PC-3 (cell line): Measurements from ENCODE around the gene CFAP97D2.

Source experiments
- EZH2 ChIP-seq: fragments of 300-600 bp; sonication (generic); IDR thresholded peaks from one replicate; pipeline ENCODE4 v1.6.1; 2017; ENCODE audit warnings: antibody characterized with exemption, mild to moderate bottlenecking, low read length; ENCODE audit not compliant: unreplicated experiment
- EZH2phosphoT487 ChIP-seq: fragments of 300-600 bp; sonication (generic); IDR thresholded peaks from 2 replicates; pipeline ENCODE4 v1.6.1; 2018; ENCODE audit warnings: mild to moderate bottlenecking, antibody characterized with exemption, low read length, borderline replicate concordance
- TF ChIP-seq, protein P1 (sequence below): fragments of 300-600 bp; sonication (generic); conservative IDR thresholded peaks from 2 replicates; pipeline ENCODE4 v1.5.1; 2017; ENCODE audit warnings: antibody characterized with exemption, low read depth, mild to moderate bottlenecking, low read length

DNA sequence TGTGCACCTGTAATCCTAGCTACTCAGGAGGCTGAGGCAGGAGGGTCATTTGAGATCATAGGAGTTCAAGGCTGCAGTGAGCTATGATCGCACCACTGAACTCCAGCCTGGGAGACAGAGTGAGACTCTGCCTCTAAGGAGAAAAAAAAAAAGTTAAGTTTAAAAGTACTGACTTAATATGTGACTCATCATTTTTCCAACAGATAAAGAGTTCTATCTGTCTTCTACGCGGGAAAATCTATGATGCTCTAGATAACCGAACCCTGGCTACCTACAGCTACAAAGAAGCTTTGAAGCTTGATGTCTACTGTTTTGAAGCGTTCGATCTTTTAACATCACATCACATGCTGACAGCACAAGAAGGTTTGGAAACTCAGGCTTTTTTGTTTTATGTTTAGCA lies 62.9 kb downstream of the CFAP97D2 start:
- TF ChIP-seq, protein P1, sequence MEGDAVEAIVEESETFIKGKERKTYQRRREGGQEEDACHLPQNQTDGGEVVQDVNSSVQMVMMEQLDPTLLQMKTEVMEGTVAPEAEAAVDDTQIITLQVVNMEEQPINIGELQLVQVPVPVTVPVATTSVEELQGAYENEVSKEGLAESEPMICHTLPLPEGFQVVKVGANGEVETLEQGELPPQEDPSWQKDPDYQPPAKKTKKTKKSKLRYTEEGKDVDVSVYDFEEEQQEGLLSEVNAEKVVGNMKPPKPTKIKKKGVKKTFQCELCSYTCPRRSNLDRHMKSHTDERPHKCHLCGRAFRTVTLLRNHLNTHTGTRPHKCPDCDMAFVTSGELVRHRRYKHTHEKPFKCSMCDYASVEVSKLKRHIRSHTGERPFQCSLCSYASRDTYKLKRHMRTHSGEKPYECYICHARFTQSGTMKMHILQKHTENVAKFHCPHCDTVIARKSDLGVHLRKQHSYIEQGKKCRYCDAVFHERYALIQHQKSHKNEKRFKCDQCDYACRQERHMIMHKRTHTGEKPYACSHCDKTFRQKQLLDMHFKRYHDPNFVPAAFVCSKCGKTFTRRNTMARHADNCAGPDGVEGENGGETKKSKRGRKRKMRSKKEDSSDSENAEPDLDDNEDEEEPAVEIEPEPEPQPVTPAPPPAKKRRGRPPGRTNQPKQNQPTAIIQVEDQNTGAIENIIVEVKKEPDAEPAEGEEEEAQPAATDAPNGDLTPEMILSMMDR: no peak
- TF ChIP-seq EZH2phosphoT487 (no peak), EZH2 (no peak)
